Measurements from ENCODE around the gene SRRM5. TPM values are rescaled to one million over a fixed set of nuclear protein-coding genes. Genes with fewer than 3 reads are reported as not detected.

Gene SRRM5
- total and polyA plus RNA-seq, 4 donors, result 0.07 to 0.09 (median 0.09) TPM

- H3K4me3 ChIP-seq (ENCODE audit: low read depth in 1 of 3, low read length in 3 of 3), result no peak overlapping the region
- WGBS, result 97% methylated on average over 37 of the region's 37 CpGs
- DNase-seq (ENCODE audit: low spot score), result no peak
- H3K36me3 ChIP-seq (ENCODE audit: control insufficient read depth in 4 of 4, insufficient read depth in 3 of 4, low read depth in 1 of 4, low read length in 3 of 4), result peaks cover 4 to 28% (median 7%) of the 10 kb centered on the region in 4 donors
- peaks cover 6 to 29% (median 27%) of the 10 kb centered on the region in 4 donors for H3K4me1 ChIP-seq (ENCODE audit: control insufficient read depth in 4 of 4, insufficient read depth in 4 of 4, low read length in 3 of 4)
- H3K9ac ChIP-seq (ENCODE audit: low read depth in 1 of 2, low read length in 2 of 2), result no peak overlapping the region
- no peaks in the 10 kb centered on the region for H3K27me3 ChIP-seq (ENCODE audit: control insufficient read depth in 4 of 4, insufficient read depth in 4 of 4, low read length in 3 of 4)
- H3K9me3 ChIP-seq (ENCODE audit: control insufficient read depth in 4 of 4, low read length in 3 of 4), result no peaks in the 10 kb centered on the region
- TF ChIP-seq SP1 (IDR thresholded peaks at IDR 0.05) (no peak), EGR1 (IDR thresholded peaks at IDR 0.05; ENCODE audit: low read depth in 2 of 2) (no peak), REST (IDR thresholded peaks at IDR 0.05) (no peak), GABPA (IDR thresholded peaks at IDR 0.05 in 1 of 2, conservative IDR thresholded peaks at IDR 0.05 in 1 of 2) (no peak), CTCF (IDR thresholded peaks at IDR 0.05; ENCODE audit: low read depth, low read length, missing input control) (no peak)
- H3K27ac ChIP-seq (ENCODE audit: low read depth in 1 of 2, low read length in 2 of 2), result no peak overlapping the region
Measured at GRCh38 chr19:43592800-43593350, 19.0 kb upstream of the SRRM5 start.

GRCh38 chr19:43594081-43594697 is 17.7 kb upstream of the SRRM5 start:
- Histone ChIP-seq H3K36me3 (ENCODE audit: control insufficient read depth in 4 of 4, insufficient read depth in 3 of 4, low read depth in 1 of 4, low read length in 3 of 4) (peaks cover 5 to 32% (median 8%) of the 10 kb centered on the region in 4 donors), H3K9me3 (ENCODE audit: control insufficient read depth in 4 of 4, low read length in 3 of 4) (no peaks in the 10 kb centered on the region), H3K27me3 (ENCODE audit: control insufficient read depth in 4 of 4, insufficient read depth in 4 of 4, low read length in 3 of 4) (no peaks in the 10 kb centered on the region), H3K27ac (ENCODE audit: low read depth in 1 of 2, low read length in 2 of 2) (no peak overlapping the region), H3K9ac (ENCODE audit: low read depth in 1 of 2, low read length in 2 of 2) (no peak overlapping the region), H3K4me1 (ENCODE audit: control insufficient read depth in 4 of 4, insufficient read depth in 4 of 4, low read length in 3 of 4) (peaks cover 6 to 40% (median 33%) of the 10 kb centered on the region in 4 donors), H3K4me3 (ENCODE audit: low read depth in 1 of 3, low read length in 3 of 3) (peak overlapping the region in 1 of 3 donors; percentile 70)
- no peak for DNase-seq (ENCODE audit: low spot score)
- no peak for TF ChIP-seq NR2F2 (IDR thresholded peaks at IDR 0.05)
- no peak for TF ChIP-seq RXRA (IDR thresholded peaks at IDR 0.05)
- no peak for TF ChIP-seq HNF4G (IDR thresholded peaks at IDR 0.05)
- TF ChIP-seq TAF1 (conservative IDR thresholded peaks at IDR 0.05), result no peak
- TF ChIP-seq MAX (IDR thresholded peaks at IDR 0.05), result no peak
- TF ChIP-seq REST (IDR thresholded peaks at IDR 0.05), result no peak
- no peak for TF ChIP-seq GABPA (IDR thresholded peaks at IDR 0.05 in 1 of 2, conservative IDR thresholded peaks at IDR 0.05 in 1 of 2)
- 95% methylated on average over 10 of the region's 10 CpGs for WGBS

Data from liver (tissue), 9 donors.